ENCODE data around the gene RALGAPA2.
A peak's percentile ranks its signal among the peaks of the same experiment; 100 is the strongest.

Gene RALGAPA2

DNA sequence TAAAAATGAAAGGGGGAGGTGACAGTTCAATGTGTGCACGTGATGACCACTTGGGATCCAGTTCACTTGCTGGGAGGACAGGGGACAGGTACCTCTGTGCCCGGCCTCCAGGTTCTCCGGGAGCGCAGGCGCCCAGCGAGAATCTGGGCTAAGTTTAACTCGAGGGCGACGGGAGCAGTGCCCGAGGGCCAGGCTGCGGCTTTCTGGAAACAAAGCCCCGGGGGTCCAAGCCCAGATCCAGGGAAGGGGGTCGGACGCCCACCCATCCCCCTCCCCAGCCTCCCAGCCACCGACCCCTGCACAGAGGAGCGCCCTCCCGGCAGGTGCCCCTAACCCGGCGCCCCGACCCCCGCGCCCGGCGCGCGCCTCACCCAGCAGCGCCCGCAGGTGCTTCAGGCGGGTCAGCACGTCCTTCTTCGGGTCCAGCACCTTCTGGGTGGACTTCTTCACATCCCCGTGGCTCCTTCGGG is 405 bp downstream of the RALGAPA2 start:
- DNase-seq (ENCODE audit: low read depth), result no peak
- H3K4me3 ChIP-seq (ENCODE audit: control insufficient read depth, low read depth, low read length), result peak overlapping the region; percentile 71
- TF ChIP-seq, protein P1, sequence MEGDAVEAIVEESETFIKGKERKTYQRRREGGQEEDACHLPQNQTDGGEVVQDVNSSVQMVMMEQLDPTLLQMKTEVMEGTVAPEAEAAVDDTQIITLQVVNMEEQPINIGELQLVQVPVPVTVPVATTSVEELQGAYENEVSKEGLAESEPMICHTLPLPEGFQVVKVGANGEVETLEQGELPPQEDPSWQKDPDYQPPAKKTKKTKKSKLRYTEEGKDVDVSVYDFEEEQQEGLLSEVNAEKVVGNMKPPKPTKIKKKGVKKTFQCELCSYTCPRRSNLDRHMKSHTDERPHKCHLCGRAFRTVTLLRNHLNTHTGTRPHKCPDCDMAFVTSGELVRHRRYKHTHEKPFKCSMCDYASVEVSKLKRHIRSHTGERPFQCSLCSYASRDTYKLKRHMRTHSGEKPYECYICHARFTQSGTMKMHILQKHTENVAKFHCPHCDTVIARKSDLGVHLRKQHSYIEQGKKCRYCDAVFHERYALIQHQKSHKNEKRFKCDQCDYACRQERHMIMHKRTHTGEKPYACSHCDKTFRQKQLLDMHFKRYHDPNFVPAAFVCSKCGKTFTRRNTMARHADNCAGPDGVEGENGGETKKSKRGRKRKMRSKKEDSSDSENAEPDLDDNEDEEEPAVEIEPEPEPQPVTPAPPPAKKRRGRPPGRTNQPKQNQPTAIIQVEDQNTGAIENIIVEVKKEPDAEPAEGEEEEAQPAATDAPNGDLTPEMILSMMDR (IDR thresholded peaks at IDR 0.05; ENCODE audit: control insufficient read depth, insufficient read depth, low read depth, low read length, missing control alignments), result no peak

DNA sequence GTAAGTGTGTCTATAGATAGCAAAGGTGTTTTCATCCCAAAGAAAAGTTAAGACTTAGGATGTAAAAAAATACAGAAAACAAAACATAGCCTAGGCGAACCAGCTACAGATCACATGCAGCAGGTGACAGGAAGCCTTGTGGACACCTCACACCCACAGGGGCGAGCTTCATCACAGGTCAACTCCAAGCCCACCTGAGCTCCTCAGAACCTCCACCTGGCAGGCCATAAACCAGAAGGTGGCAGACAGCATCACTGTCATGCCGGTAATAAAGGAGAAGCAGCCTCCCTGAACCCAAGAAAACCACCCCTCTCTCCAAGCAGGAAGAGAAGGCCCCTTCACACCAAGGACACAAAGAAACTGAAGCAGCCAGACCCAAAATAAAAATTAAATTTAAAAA is 1.0 kb downstream of the RALGAPA2 start:
- H3K4me3 ChIP-seq (ENCODE audit: control insufficient read depth, low read depth, low read length), result peak overlapping the region; percentile 4
- no peak for DNase-seq (ENCODE audit: low read depth)
- TF ChIP-seq, protein P1 (IDR thresholded peaks at IDR 0.05; ENCODE audit: control insufficient read depth, insufficient read depth, low read depth, low read length, missing control alignments), result no peak

DNA sequence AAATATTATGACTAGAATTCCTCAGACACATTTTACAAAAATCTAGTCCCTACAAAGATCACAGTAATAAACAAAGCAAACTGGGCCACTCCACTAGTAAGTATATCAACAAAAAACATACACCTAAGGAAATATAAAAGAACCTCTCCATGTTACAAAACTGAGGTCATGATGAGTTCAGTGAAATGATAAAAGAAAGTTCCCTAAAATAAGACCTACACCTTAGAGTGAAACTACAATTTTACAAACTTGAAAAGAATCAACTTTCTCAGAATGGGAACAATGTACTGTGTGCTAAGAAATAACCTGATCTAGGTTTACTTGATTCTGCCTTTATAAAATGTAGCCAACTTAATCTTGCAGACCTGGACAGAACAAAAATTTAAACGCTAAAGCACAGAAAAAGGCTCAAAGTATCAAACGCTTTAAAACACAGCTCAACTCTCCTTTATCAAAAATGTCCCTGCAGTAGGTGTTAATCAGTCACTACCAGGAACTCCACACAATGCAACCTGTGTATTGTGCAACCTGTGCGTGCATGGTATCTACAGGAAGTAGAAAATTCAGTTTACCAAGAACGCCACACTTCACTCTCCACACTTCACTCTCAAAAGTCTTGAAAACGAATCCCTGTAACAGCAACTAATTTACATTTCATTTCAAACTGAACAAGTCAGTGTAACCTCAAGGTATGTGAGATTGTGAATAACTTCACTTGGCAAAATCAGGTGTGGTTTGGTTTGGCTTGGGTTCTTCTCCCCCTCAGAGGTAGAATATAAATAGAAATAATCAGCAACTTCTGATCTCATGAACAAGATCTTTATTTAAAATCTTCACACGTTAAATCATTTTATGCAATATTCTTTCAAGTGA is 1.8 kb downstream of the RALGAPA2 start:
- no peak overlapping the region for H3K4me3 ChIP-seq (ENCODE audit: control insufficient read depth, low read depth, low read length)
- TF ChIP-seq, protein P1 (IDR thresholded peaks at IDR 0.05; ENCODE audit: control insufficient read depth, insufficient read depth, low read depth, low read length, missing control alignments), result no peak
- DNase-seq (ENCODE audit: low read depth), result no peak

DNA sequence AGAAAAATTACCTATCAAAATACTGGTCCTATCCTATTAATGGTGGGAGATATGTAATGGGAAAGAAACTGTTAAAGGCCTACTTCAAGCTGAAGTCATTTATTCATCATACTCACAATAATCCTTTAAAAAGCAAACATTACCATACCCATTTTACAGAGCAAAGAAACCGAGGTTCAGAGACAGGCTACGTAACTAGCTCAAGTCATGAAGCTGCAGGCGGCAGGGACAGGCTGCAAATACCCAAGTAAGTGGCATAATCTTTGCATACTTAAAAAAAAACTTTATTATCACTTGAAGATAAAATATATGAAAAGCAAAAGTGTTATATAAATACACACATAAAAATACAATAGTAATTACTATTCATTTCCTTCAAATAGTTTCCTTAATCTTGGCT is 2.6 kb downstream of the RALGAPA2 start:
- no peak for DNase-seq (ENCODE audit: low read depth)
- TF ChIP-seq, protein P1 (IDR thresholded peaks at IDR 0.05; ENCODE audit: control insufficient read depth, insufficient read depth, low read depth, low read length, missing control alignments), result no peak
- no peak overlapping the region for H3K4me3 ChIP-seq (ENCODE audit: control insufficient read depth, low read depth, low read length)

DNA sequence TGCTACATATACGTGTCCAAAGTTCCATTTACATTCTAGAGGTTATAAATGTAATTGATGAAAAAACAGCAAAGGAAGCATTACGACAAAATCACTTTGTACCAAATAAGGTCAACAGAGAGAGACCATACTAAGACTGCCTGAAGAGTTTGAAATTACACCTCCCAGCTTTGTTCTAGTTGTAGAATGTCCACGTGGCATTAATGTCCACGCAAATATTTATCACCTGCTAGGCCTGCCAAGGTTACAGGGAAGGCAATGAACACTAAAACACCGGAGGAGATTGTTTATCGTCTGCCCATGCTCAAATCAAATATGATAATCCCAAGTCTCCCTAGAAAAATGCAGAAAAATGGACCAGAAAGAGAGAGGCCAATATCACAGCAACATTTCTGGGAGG is 6.2 kb downstream of the RALGAPA2 start:
- TF ChIP-seq, protein P1 (IDR thresholded peaks at IDR 0.05; ENCODE audit: control insufficient read depth, insufficient read depth, low read depth, low read length, missing control alignments), result no peak
- DNase-seq (ENCODE audit: low read depth), result no peak
- H3K4me3 ChIP-seq (ENCODE audit: control insufficient read depth, low read depth, low read length), result no peak overlapping the region

DNA sequence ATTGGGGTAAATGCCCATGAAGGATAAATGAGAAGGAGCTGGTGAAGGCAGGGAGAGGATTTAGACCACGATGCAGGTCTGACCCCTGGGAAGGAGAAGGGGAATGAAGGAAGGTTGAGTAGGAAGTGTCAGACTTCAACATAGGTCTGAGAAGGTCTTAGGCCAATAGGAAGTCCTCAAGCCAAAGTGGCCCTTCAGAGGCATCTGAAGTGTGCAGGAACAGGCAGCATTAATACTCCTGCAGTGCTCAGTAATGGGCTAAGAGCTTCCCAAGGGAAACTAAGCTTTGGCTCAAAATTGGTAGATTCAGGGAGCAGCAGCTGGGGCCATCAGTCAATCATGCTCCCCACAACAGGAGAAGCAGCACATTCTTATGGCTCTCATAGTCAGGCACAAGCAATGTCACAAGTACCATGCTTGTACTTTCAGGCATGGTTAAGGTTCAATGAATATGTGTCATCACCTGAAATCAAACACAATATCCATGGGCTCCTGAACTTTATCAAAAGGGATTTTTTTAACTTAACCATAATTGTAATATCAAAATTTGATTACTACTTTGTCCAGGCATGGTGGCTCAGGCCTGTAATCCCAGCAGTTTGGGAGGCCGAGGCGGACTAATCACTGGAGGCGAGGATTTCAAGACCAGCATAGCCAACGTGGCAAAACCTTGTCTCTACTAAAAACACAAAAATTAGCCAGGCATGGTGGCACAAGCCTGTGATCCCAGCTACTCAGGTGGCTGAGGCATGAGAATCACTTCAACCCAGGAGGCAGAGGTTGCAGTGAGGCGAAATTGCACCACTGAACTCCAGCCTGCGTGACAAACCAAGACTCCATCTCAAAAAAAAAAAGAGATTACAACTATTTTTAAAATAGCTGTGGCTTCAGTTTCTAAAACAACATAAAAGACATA is 9.9 kb downstream of the RALGAPA2 start:
- TF ChIP-seq, protein P1 (IDR thresholded peaks at IDR 0.05; ENCODE audit: control insufficient read depth, insufficient read depth, low read depth, low read length, missing control alignments), result no peak
- H3K4me3 ChIP-seq (ENCODE audit: control insufficient read depth, low read depth, low read length), result no peak overlapping the region
- no peak for DNase-seq (ENCODE audit: low read depth)

Data from AG09309 (cell line).